H9 (cell line): ENCODE results near the gene FCGR3A. TPM values are rescaled to one million over a fixed set of nuclear protein-coding genes. Genes with fewer than 3 reads are reported as not detected.
"Not testable (repeated sequence)": the region's sequence is repeated elsewhere in the genome, so short reads cannot be mapped to it uniquely, and the experiment has no call there.

Experiments used
- DNase-seq: peaks from one replicate; pipeline ENCODE4 v3.0.0-alpha.2; 2017
- H2AFZ ChIP-seq: one replicate; pipeline ENCODE4 v1.6.1; 2013; ENCODE audit warnings: mild to moderate bottlenecking, low read length, control low read depth, moderate library complexity
- H2AK5ac ChIP-seq: 2 replicates; pipeline ENCODE4 v1.6.1; 2013; ENCODE audit warnings: low read length, control low read depth, mixed read lengths; ENCODE audit not compliant: insufficient read length
- H2BK120ac ChIP-seq: one replicate; pipeline ENCODE4 v1.6.1; 2013; ENCODE audit warnings: low read depth, mild to moderate bottlenecking, low read length, control low read depth, inconsistent platforms; ENCODE audit not compliant: poor library complexity, severe bottlenecking
- H2BK12ac ChIP-seq: 2 replicates; pipeline ENCODE4 v1.6.1; 2013; ENCODE audit warnings: low read length, control low read depth, mixed read lengths, low read depth; ENCODE audit not compliant: insufficient read length
- H2BK15ac ChIP-seq: 2 replicates; pipeline ENCODE4 v1.6.1; 2013; ENCODE audit warnings: low read depth, low read length, control low read depth
- H2BK20ac ChIP-seq: one replicate; pipeline ENCODE4 v1.6.1; 2013; ENCODE audit warnings: low read depth, mild to moderate bottlenecking, low read length, control low read depth, inconsistent platforms; ENCODE audit not compliant: poor library complexity, severe bottlenecking
- H2BK5ac ChIP-seq: 2 replicates; pipeline ENCODE4 v1.6.1; 2013; ENCODE audit warnings: low read length, control low read depth, mixed read lengths; ENCODE audit not compliant: insufficient read length
- H3K14ac ChIP-seq: 2 replicates; pipeline ENCODE4 v1.6.1; 2013; ENCODE audit warnings: low read length, control low read depth; ENCODE audit not compliant: insufficient read depth
- H3K18ac ChIP-seq: 2 replicates; pipeline ENCODE4 v1.6.1; 2013; ENCODE audit warnings: low read depth, mild to moderate bottlenecking, mixed read lengths, low read length, control low read depth; ENCODE audit not compliant: insufficient read length
- H3K23ac ChIP-seq: 2 replicates; pipeline ENCODE4 v1.6.1; 2013; ENCODE audit warnings: low read length, control low read depth, mixed read lengths, low read depth; ENCODE audit not compliant: insufficient read length
- H3K23me2 ChIP-seq: 2 replicates; pipeline ENCODE4 v1.6.1; 2013; ENCODE audit warnings: low read depth, mild to moderate bottlenecking, mixed read lengths, low read length, control low read depth; ENCODE audit not compliant: insufficient read length, poor library complexity, severe bottlenecking
- H3K27ac ChIP-seq: 2 replicates; pipeline ENCODE4 v1.5.1; 2013; ENCODE audit warnings: low read length, control low read depth, mixed read lengths, low read depth; ENCODE audit not compliant: insufficient read length
- H3K27me3 ChIP-seq: 2 replicates; pipeline ENCODE4 v1.6.1; 2013; ENCODE audit warnings: low read length, control low read depth, inconsistent platforms; ENCODE audit not compliant: insufficient read depth
- H3K4ac ChIP-seq: 2 replicates; pipeline ENCODE4 v1.6.1; 2013; ENCODE audit warnings: low read depth, mild to moderate bottlenecking, control low read depth, inconsistent platforms, low read length, moderate library complexity
- H3K4me1 ChIP-seq: 2 replicates; pipeline ENCODE4 v1.6.1; 2013; ENCODE audit warnings: low read length, control low read depth, inconsistent platforms; ENCODE audit not compliant: insufficient read depth
- H3K4me2 ChIP-seq: 2 replicates; pipeline ENCODE4 v1.6.1; 2013; ENCODE audit warnings: low read length, control low read depth, mixed read lengths; ENCODE audit not compliant: insufficient read length, insufficient read depth
- H3K56ac ChIP-seq: 2 replicates; pipeline ENCODE4 v1.6.1; 2013; ENCODE audit warnings: low read depth, mild to moderate bottlenecking, mixed read lengths, low read length, control low read depth; ENCODE audit not compliant: insufficient read length
- H3K79me1 ChIP-seq: 2 replicates; pipeline ENCODE4 v1.6.1; 2013; ENCODE audit warnings: low read depth, mild to moderate bottlenecking, moderate library complexity, low read length, control low read depth, inconsistent platforms; ENCODE audit not compliant: insufficient read depth, poor library complexity, severe bottlenecking
- H3K79me2 ChIP-seq: 2 replicates; pipeline ENCODE4 v1.6.1; 2013; ENCODE audit warnings: low read length, control low read depth, inconsistent platforms; ENCODE audit not compliant: insufficient read depth
- H3K9ac ChIP-seq: 2 replicates; pipeline ENCODE4 v1.6.1; 2013; ENCODE audit warnings: low read length, control low read depth, mixed read lengths; ENCODE audit not compliant: insufficient read length; ENCODE audit errors: extremely low read depth
- H3K9me3 ChIP-seq: one replicate; pipeline ENCODE4 v1.6.1; 2013; ENCODE audit warnings: low read depth, low read length, inconsistent platforms; ENCODE audit not compliant: control insufficient read depth
- H3T11ph ChIP-seq: one replicate; pipeline ENCODE4 v1.6.1; 2013; ENCODE audit warnings: mild to moderate bottlenecking, low read length, control low read depth, inconsistent platforms
- H4K20me1 ChIP-seq: one replicate; pipeline ENCODE4 v1.6.1; 2013; ENCODE audit not compliant: control insufficient read depth, insufficient read length, insufficient read depth
- H4K5ac ChIP-seq: 2 replicates; pipeline ENCODE4 v1.6.1; 2013; ENCODE audit warnings: low read depth, mild to moderate bottlenecking, mixed read lengths, low read length, control low read depth; ENCODE audit not compliant: insufficient read length
- H4K8ac ChIP-seq: replicated peaks from 2 replicates; pipeline ENCODE4 v1.6.1; 2013; ENCODE audit warnings: low read length, control low read depth, mixed read lengths, low read depth; ENCODE audit not compliant: insufficient read length
- H4K91ac ChIP-seq: 2 replicates; pipeline ENCODE4 v1.6.1; 2013; ENCODE audit warnings: low read depth, mild to moderate bottlenecking, moderate library complexity, mixed read lengths, low read length, control low read depth; ENCODE audit not compliant: insufficient read length
- H3K27ac Mint-ChIP-seq, 3 experiments: 2 replicates in 2 of 3; 3 replicates in 1 of 3; pipeline ENCODE4 v1.8.0; 2020 to 2021; ENCODE audit warnings: mixed read lengths in 3 of 3, mild to moderate bottlenecking in 1 of 3, moderate library complexity in 1 of 3
- H3K27me3 Mint-ChIP-seq: 2 replicates; pipeline ENCODE4 v1.8.0; 2021; ENCODE audit warnings: low read depth, mild to moderate bottlenecking, moderate library complexity, mixed read lengths
- H3K36me3 Mint-ChIP-seq, 3 experiments: 2 replicates in 2 of 3; 3 replicates in 1 of 3; pipeline ENCODE4 v1.8.0; 2020 to 2021; ENCODE audit warnings: low read depth in 3 of 3, mixed read lengths in 3 of 3; ENCODE audit not compliant: insufficient read depth in 1 of 3
- H3K4me1 Mint-ChIP-seq, 2 experiments: 2 replicates each; pipeline ENCODE4 v1.8.0; 2020; ENCODE audit warnings: mixed read lengths in 2 of 2
- H3K4me3 Mint-ChIP-seq, 2 experiments: 2 replicates in 1 of 2; 3 replicates in 1 of 2; pipeline ENCODE4 v1.8.0; 2020 to 2021; ENCODE audit warnings: mild to moderate bottlenecking in 2 of 2, mixed read lengths in 2 of 2, moderate library complexity in 1 of 2
- H3K9me3 Mint-ChIP-seq, 2 experiments: 2 replicates in 1 of 2; 3 replicates in 1 of 2; pipeline ENCODE4 v1.8.0; 2020; ENCODE audit warnings: mild to moderate bottlenecking in 2 of 2, mixed read lengths in 2 of 2, moderate library complexity in 1 of 2
- WGBS: extraction: QIAGEN DNeasy Blood & Tissue Kit; methylation state at CpG from one replicate; pipeline ENCODE4 v1.1.7; 2013; ENCODE audit warnings: missing lambda C conversion rate, low lambda C conversion rate, mixed read lengths; ENCODE audit not compliant: insufficient read length; ENCODE audit errors: extremely low coverage; 5-methylcytosine and 5-hydroxymethylcytosine counted together
- total RNA-seq: library from RNA; stranded (reverse); gene quantifications from 2 replicates; pipeline ENCODE4 v1.2.1, GENCODE V29; 2021

The FCGR3A gene
- total RNA-seq, 1 experiment from 2014 or later: not detected

- H2AK5ac ChIP-seq, H3K4me3 Mint-ChIP-seq, H3K27me3 ChIP-seq, H3K9me3 Mint-ChIP-seq, H3K79me1 ChIP-seq, H2BK5ac ChIP-seq, H3K9me3 ChIP-seq, DNase-seq, H4K8ac ChIP-seq, H3K23me2 ChIP-seq, H4K91ac ChIP-seq, H3K27ac Mint-ChIP-seq, H3K14ac ChIP-seq, H3K4me1 Mint-ChIP-seq, H3K4ac ChIP-seq, H3K79me2 ChIP-seq, H3K18ac ChIP-seq, H3T11ph ChIP-seq, H3K56ac ChIP-seq, H3K4me1 ChIP-seq, H2BK20ac ChIP-seq, H3K23ac ChIP-seq, H3K27ac ChIP-seq, H2BK15ac ChIP-seq, H2BK120ac ChIP-seq, H4K20me1 ChIP-seq, H3K36me3 Mint-ChIP-seq, H3K4me2 ChIP-seq, H2AFZ ChIP-seq, H2BK12ac ChIP-seq, H3K27me3 Mint-ChIP-seq, H3K9ac ChIP-seq, H4K5ac ChIP-seq: not testable (repeated sequence)
- no CpG with 5 or more reads among the region's 8 CpGs for WGBS
Measured at GRCh38 chr1:161571703-161572102, 22.1 kb upstream of the FCGR3A start.

- not testable (repeated sequence) for H3K36me3 Mint-ChIP-seq, H3K9me3 Mint-ChIP-seq, H3K27me3 ChIP-seq, H3K79me2 ChIP-seq, H3K4me1 Mint-ChIP-seq, H3K23ac ChIP-seq, H3K27ac Mint-ChIP-seq, H3K56ac ChIP-seq, H3K18ac ChIP-seq, H3K79me1 ChIP-seq, H3K9ac ChIP-seq, H3K23me2 ChIP-seq, H4K20me1 ChIP-seq, H3K27me3 Mint-ChIP-seq, H2AFZ ChIP-seq, H4K5ac ChIP-seq, H3K4me2 ChIP-seq, H2BK5ac ChIP-seq, H3K14ac ChIP-seq, H4K8ac ChIP-seq, H3K4ac ChIP-seq, H4K91ac ChIP-seq, DNase-seq, H3K4me1 ChIP-seq, H3T11ph ChIP-seq, H2BK15ac ChIP-seq, H2BK20ac ChIP-seq, H2BK120ac ChIP-seq, H2AK5ac ChIP-seq, H3K27ac ChIP-seq, H3K4me3 Mint-ChIP-seq, H2BK12ac ChIP-seq, H3K9me3 ChIP-seq
- no CpG with 5 or more reads among the region's 3 CpGs for WGBS
Measured at GRCh38 chr1:161566602-161566960, 17.0 kb upstream of the FCGR3A start.

- H3K4me1 ChIP-seq, H3K23me2 ChIP-seq, H3K9ac ChIP-seq: not testable (repeated sequence)
Measured at GRCh38 chr1:161563522-161563921, 13.9 kb upstream of the FCGR3A start.

More at GRCh38 chr1:161563522-161563921, 13.9 kb upstream of the FCGR3A start:
- H2BK12ac ChIP-seq, H2BK20ac ChIP-seq, H3K79me1 ChIP-seq, H3K14ac ChIP-seq, H2AFZ ChIP-seq, H2BK15ac ChIP-seq, H3K23ac ChIP-seq, H3K36me3 Mint-ChIP-seq, H3K27me3 ChIP-seq, H3K4me3 Mint-ChIP-seq, H2AK5ac ChIP-seq, H3K27ac ChIP-seq, H3K18ac ChIP-seq, H3K79me2 ChIP-seq, H3K9me3 Mint-ChIP-seq, H4K20me1 ChIP-seq, H3K4ac ChIP-seq, H2BK5ac ChIP-seq, H4K91ac ChIP-seq, H4K5ac ChIP-seq, H3K9me3 ChIP-seq, H3T11ph ChIP-seq, H4K8ac ChIP-seq, H3K27ac Mint-ChIP-seq, H3K56ac ChIP-seq, H2BK120ac ChIP-seq, H3K27me3 Mint-ChIP-seq, DNase-seq, H3K4me2 ChIP-seq, H3K4me1 Mint-ChIP-seq: not testable (repeated sequence)
- no CpG with 5 or more reads among the region's 1 CpG for WGBS
